NCI-H2107 (cell line): ENCODE data around the gene IPO8.
"Not testable (repeated sequence)": the region's sequence is repeated elsewhere in the genome, so short reads cannot be mapped to it uniquely, and the experiment has no call there.

Source experiments
- DNase-seq: peaks from one replicate; lab custom pipeline; 2025; lab: John Stamatoyannopoulos, UW

IPO8 gene

DNA sequence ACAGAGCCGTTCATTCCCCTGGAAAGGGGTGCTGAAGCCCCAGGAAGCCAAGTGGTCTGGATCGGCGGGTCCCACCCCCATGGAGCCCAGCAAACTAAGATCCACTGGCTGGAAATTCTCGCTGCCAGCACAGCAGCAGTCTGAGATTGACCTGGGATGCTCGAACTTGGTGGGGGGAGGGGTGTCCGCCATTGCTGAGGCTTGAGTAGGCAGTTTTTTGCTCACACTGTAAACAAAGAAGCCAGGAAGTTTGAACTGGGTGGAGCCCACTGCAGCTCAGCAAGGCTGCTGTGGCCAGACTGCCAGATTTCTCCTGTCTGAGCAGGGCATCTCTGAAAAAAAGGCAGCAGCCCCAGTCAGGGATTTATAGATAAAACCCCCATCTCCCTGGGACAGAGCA lies 91.4 kb downstream of the IPO8 start:
- DNase-seq, result not testable (repeated sequence)

DNA sequence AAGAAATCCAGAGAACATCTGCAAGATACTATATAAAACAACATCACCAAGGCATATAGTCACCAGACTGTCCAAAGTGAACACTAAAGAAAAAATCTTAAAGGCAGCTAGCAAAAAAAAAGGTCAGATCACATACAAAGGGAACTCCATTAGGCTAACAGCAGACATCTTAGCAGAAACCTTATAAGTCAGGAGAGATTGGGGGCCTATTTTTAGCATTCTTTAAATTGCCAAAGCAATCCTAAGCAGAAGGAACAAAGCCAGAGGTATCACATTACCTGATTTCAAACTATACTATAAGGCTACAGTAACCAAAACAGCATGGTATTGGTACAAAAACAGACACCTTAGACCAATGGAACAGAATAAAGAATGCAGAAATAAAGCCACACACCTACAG lies 92.5 kb downstream of the IPO8 start:
- no peak for DNase-seq

- DNase-seq, result no peak
These were observed 93.0 kb downstream of the IPO8 start for GRCh38 chr12:30602678-30603077.

- DNase-seq, result no peak
These were observed 96.1 kb downstream of the IPO8 start for GRCh38 chr12:30599608-30600007.

GRCh38 chr12:30598889-30599288 lies 96.8 kb downstream of the IPO8 start:
- no peak for DNase-seq

GRCh38 chr12:30595742-30596141 lies 99.9 kb downstream of the IPO8 start:
- DNase-seq, result no peak

- no peak for DNase-seq
These were observed 101.2 kb downstream of the IPO8 start for GRCh38 chr12:30594509-30594908.

DNA sequence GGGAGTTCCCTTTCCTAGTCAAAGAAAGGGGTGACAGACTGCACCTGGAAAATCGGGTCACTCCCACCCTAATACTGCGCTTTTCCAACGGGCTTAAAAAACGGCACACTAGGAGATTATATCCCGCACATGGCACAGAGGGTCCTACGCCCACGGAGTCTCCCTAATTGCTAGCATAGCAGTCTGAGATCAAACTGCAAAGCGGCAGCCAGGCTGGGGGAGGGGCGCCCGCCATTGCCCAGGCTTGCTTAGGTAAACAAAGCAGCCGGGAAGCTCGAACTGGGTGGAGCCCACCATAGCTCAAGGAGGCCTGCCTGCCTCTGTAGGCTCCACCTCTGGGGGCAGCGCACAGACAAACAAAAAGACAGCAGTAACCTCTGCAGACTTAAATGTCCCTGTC lies 107.1 kb downstream of the IPO8 start:
- not testable (repeated sequence) for DNase-seq

DNA sequence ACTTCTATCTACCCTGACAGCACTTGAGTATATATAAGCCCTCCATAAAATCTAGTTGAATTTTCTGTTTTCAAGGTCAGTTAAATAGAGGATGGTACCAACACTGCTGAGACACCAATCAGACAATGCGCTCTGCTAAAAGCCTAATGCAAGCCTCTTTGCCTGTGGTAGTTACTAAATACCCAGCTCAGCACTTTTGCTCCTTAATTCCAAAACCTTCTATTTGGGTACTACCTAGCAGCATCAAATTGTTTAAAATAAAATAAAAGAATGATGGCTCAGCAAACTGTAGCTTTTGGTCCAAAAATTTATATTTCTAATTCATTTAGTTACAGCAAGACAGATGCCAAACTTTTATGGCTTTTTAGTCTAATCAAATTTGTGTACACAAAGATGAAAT lies 107.9 kb downstream of the IPO8 start:
- DNase-seq, result no peak

DNA sequence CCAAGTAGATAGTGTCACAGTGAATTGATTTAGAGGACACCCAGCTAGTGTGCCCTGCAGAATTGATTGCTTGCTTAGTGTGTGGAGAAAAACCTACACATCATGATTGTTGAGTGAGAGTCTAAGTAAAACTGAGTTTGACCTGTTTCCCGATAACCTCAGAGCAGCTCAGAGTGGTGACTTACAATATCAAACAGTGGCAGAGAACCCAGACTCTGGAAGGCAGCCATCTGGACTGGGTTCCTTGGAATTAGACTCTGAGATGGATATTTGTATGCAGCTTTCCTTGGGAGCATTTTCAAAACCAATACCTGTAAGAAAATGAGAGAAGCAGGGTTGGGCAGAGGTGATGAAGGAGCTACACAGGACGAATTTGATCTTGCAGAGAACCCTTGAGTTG lies 109.8 kb downstream of the IPO8 start:
- DNase-seq, result no peak

DNA sequence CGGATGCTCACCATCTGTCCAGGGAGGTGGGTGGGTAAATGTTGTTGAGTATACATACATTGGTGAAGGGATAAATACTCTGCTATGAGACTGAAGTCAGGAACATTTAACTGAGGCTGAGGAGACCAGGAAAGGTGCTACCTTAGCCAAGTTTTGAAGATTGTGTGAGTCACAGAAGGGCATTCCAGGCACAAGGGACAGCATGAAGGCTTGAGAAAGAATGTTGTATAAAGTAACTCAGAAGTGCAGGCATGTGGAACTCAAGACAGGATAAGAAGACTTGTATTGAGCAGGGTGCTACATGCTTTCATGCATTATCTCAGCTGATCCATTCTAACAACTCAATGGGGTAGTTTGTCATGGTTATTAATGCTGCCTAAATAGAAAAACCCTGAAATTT lies 112.7 kb downstream of the IPO8 start:
- no peak for DNase-seq

GRCh38 chr12:30580344-30580743 lies 115.3 kb downstream of the IPO8 start:
- no peak for DNase-seq
